ENCODE measurements around the gene ACTR1B.
"Not testable (repeated sequence)": the region's sequence is repeated elsewhere in the genome, so short reads cannot be mapped to it uniquely, and the experiment has no call there.

ACTR1B gene

DNA sequence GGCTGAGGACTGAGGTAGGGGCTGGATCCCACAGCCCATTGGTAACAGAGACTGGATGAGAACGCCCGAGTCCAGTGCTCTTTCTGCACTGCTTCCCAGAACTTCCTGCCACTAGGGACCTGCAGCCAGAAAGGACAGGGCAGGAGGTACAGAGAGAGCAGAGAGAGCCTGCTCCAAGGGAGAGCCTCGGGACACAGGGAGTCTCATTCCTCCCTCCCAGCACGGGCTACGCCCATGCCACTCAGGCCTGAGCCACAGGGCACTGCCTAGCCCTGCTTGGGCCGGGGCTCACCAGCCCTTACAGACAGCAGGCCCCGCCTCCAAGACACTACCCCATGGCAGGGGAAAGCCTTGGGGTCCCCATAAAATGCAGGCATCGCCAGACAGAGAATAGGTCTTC, 48.1 kb downstream of the ACTR1B start:
- DNase-seq (ENCODE audit: low spot score) = not testable (repeated sequence)

DNA sequence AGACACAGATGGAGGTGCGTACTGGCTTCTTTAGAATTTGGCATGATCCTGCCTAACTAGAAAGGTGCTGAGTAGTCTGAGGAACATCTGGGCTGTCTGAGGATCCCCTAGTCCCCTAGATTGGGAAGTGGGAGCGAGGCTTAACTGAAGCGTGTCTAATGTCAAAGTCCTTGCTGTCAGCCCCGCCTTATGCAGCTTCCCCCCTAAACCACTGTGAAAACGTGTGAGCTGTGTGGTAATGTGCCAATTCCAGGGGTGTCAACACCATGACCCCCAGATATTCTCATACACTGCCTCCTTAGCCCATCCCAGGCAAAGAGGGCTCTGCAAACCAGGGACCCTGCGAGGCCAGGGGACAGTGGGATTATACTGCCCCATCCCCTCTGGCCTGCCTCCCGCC, 51.9 kb downstream of the ACTR1B start:
- not testable (repeated sequence) for DNase-seq (ENCODE audit: low spot score)

DNA sequence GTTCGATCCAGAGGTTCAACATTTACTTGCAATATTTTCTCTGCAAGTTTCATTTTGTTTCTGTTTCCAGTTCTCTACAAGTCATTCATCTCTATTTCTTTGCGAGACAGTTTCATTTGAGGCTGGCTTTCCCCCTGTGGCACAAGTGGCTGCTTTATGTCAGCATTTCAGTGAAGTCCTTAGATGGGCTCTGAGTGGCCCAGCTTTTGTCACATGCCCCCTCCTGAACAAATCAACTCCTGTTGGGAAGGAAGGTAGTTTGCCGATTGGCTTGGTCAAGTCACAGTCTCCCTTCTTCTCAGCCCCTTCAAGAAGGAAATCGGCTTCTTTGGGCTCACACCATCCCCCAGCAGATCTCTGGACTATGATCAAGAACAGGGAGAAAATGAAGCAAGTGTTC, 55.1 kb downstream of the ACTR1B start:
- not testable (repeated sequence) for DNase-seq (ENCODE audit: low spot score)
